ENCODE results near the gene NPEPPS.
A peak's percentile ranks its signal among the peaks of the same experiment; 100 is the strongest.

NPEPPS gene

GRCh38 chr17:47664624-47664941 is 133.7 kb downstream of the NPEPPS start:
- Histone ChIP-seq H4K12ac (ENCODE audit: low read depth, low read length) (no peak overlapping the region), H3K27ac (ENCODE audit: low read depth, low read length) (no peak overlapping the region), H4K8ac (ENCODE audit: low read depth, low read length) (no peak overlapping the region), H3K27me3 (ENCODE audit: insufficient read depth, low read length) (no peaks in the 10 kb centered on the region), H3K14ac (ENCODE audit: low read length) (no peak overlapping the region), H4K91ac (ENCODE audit: low read depth, low read length) (no peak overlapping the region), H3K79me2 (ENCODE audit: control insufficient read depth, insufficient read depth, low read length, poor library complexity) (no peaks in the 10 kb centered on the region), H2AFZ (ENCODE audit: insufficient read depth, low read length, poor library complexity) (no peak overlapping the region), H3K9me3 (ENCODE audit: insufficient read depth, low read depth, low read length) (no peaks in the 10 kb centered on the region), H3K18ac (ENCODE audit: low read length) (no peak overlapping the region), H3K36me3 (ENCODE audit: control insufficient read depth in 1 of 2, insufficient read depth in 2 of 2, low read length in 2 of 2) (peaks cover 51 to 73% of the 10 kb centered on the region in 2 experiments), H2BK12ac (ENCODE audit: low read length) (no peak overlapping the region), H3K23ac (ENCODE audit: low read length) (no peak overlapping the region), H3K4ac (ENCODE audit: low read depth, low read length) (no peak overlapping the region), H3K4me3 (ENCODE audit: low read depth, low read length) (no peak overlapping the region), H3K4me1 (ENCODE audit: control insufficient read depth in 1 of 2, insufficient read depth in 2 of 2, low read length in 2 of 2) (no peaks in the 10 kb centered on the region), H2BK5ac (ENCODE audit: low read depth, low read length, poor library complexity) (no peak overlapping the region), H3K79me1 (ENCODE audit: low read length) (no peaks in the 10 kb centered on the region), H3K4me2 (ENCODE audit: low read length) (no peak overlapping the region), H2AK5ac (ENCODE audit: low read length) (no peak overlapping the region), H3K9ac (ENCODE audit: low read length) (no peak overlapping the region), H2BK120ac (ENCODE audit: insufficient read depth, low read length, poor library complexity) (no peak overlapping the region)
- DNase-seq = no peak

- H3K4ac ChIP-seq (ENCODE audit: low read depth, low read length) = no peak overlapping the region
- no peak overlapping the region for H3K23ac ChIP-seq (ENCODE audit: low read length)
- no peaks in the 10 kb centered on the region for H3K79me2 ChIP-seq (ENCODE audit: control insufficient read depth, insufficient read depth, low read length, poor library complexity)
- H3K4me2 ChIP-seq (ENCODE audit: low read length) = no peak overlapping the region
- WGBS (ENCODE audit: extremely low coverage, insufficient coverage, insufficient read length) = no CpG with 5 or more reads among the region's 3 CpGs
- no peaks in the 10 kb centered on the region for H3K4me1 ChIP-seq (ENCODE audit: control insufficient read depth in 1 of 2, insufficient read depth in 2 of 2, low read length in 2 of 2)
- no peak overlapping the region for H4K12ac ChIP-seq (ENCODE audit: low read depth, low read length)
- no peak overlapping the region for H3K18ac ChIP-seq (ENCODE audit: low read length)
- H3K9ac ChIP-seq (ENCODE audit: low read length) = no peak overlapping the region
- peaks cover 53 to 80% of the 10 kb centered on the region in 2 experiments for H3K36me3 ChIP-seq (ENCODE audit: control insufficient read depth in 1 of 2, insufficient read depth in 2 of 2, low read length in 2 of 2)
- no peak overlapping the region for H3K14ac ChIP-seq (ENCODE audit: low read length)
- H2BK12ac ChIP-seq (ENCODE audit: low read length) = no peak overlapping the region
- no peak overlapping the region for H2AK5ac ChIP-seq (ENCODE audit: low read length)
- peak in 1 of 2 donors; percentile 34 for DNase-seq
- no peak overlapping the region for H2BK120ac ChIP-seq (ENCODE audit: insufficient read depth, low read length, poor library complexity)
- no peaks in the 10 kb centered on the region for H3K9me3 ChIP-seq (ENCODE audit: insufficient read depth, low read depth, low read length)
- no peak overlapping the region for H4K8ac ChIP-seq (ENCODE audit: low read depth, low read length)
- no peaks in the 10 kb centered on the region for H3K27me3 ChIP-seq (ENCODE audit: insufficient read depth, low read length)
- H4K91ac ChIP-seq (ENCODE audit: low read depth, low read length) = no peak overlapping the region
- H3K4me3 ChIP-seq (ENCODE audit: low read depth, low read length) = no peak overlapping the region
- no peak overlapping the region for H2BK5ac ChIP-seq (ENCODE audit: low read depth, low read length, poor library complexity)
- no peaks in the 10 kb centered on the region for H3K79me1 ChIP-seq (ENCODE audit: low read length)
- H2AFZ ChIP-seq (ENCODE audit: insufficient read depth, low read length, poor library complexity) = no peak overlapping the region
- H3K27ac ChIP-seq (ENCODE audit: low read depth, low read length) = no peak overlapping the region
Observed at GRCh38 chr17:47665655-47666054, 134.7 kb downstream of the NPEPPS start.

- Histone ChIP-seq H3K18ac (ENCODE audit: low read length) (no peak overlapping the region), H3K27me3 (ENCODE audit: insufficient read depth, low read length) (no peaks in the 10 kb centered on the region), H2BK120ac (ENCODE audit: insufficient read depth, low read length, poor library complexity) (no peak overlapping the region), H3K23ac (ENCODE audit: low read length) (no peak overlapping the region), H3K4ac (ENCODE audit: low read depth, low read length) (no peak overlapping the region), H4K91ac (ENCODE audit: low read depth, low read length) (no peak overlapping the region), H2BK12ac (ENCODE audit: low read length) (no peak overlapping the region), H2BK5ac (ENCODE audit: low read depth, low read length, poor library complexity) (no peak overlapping the region), H3K4me3 (ENCODE audit: low read depth, low read length) (no peak overlapping the region), H3K79me2 (ENCODE audit: control insufficient read depth, insufficient read depth, low read length, poor library complexity) (no peaks in the 10 kb centered on the region), H4K12ac (ENCODE audit: low read depth, low read length) (no peak overlapping the region), H2AFZ (ENCODE audit: insufficient read depth, low read length, poor library complexity) (no peak overlapping the region), H3K79me1 (ENCODE audit: low read length) (no peaks in the 10 kb centered on the region), H4K8ac (ENCODE audit: low read depth, low read length) (no peak overlapping the region), H3K27ac (ENCODE audit: low read depth, low read length) (no peak overlapping the region), H3K9ac (ENCODE audit: low read length) (no peak overlapping the region), H3K36me3 (ENCODE audit: control insufficient read depth in 1 of 2, insufficient read depth in 2 of 2, low read length in 2 of 2) (peaks cover 44 to 74% of the 10 kb centered on the region in 2 experiments), H3K4me1 (ENCODE audit: control insufficient read depth in 1 of 2, insufficient read depth in 2 of 2, low read length in 2 of 2) (no peaks in the 10 kb centered on the region), H3K9me3 (ENCODE audit: insufficient read depth, low read depth, low read length) (no peaks in the 10 kb centered on the region), H3K14ac (ENCODE audit: low read length) (no peak overlapping the region), H2AK5ac (ENCODE audit: low read length) (no peak overlapping the region), H3K4me2 (ENCODE audit: low read length) (no peak overlapping the region)
- no peak for DNase-seq
- no CpG with 5 or more reads among the region's 4 CpGs for WGBS (ENCODE audit: extremely low coverage, insufficient coverage, insufficient read length)
Observed at GRCh38 chr17:47669081-47669480, 138.2 kb downstream of the NPEPPS start.

DNA sequence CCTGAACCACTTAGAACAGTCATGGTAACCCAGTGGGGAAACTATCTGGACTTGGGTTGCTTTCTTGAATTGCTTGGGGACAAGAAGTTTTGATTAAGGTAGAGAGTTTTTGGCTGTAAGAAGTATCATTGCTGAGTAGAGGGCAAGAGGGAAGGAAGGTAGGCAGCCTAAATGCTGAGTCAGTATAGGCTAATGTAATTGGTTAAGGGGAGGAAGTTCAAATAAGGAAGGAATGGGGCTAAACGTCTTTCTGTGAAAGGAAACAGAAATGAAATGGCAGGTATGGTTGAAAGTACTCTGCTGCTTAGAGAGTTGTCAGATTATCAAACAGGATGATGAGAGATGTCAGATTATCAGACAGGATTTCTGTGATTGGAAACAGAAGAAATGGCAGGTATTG is 139.2 kb downstream of the NPEPPS start:
- Histone ChIP-seq H2AK5ac (ENCODE audit: low read length) (no peak overlapping the region), H3K9me3 (ENCODE audit: insufficient read depth, low read depth, low read length) (peaks cover 4% of the 10 kb centered on the region), H2AFZ (ENCODE audit: insufficient read depth, low read length, poor library complexity) (no peak overlapping the region), H3K79me1 (ENCODE audit: low read length) (no peaks in the 10 kb centered on the region), H3K18ac (ENCODE audit: low read length) (no peak overlapping the region), H3K4ac (ENCODE audit: low read depth, low read length) (no peak overlapping the region), H3K79me2 (ENCODE audit: control insufficient read depth, insufficient read depth, low read length, poor library complexity) (no peaks in the 10 kb centered on the region), H3K27me3 (ENCODE audit: insufficient read depth, low read length) (no peaks in the 10 kb centered on the region), H3K23ac (ENCODE audit: low read length) (no peak overlapping the region), H2BK120ac (ENCODE audit: insufficient read depth, low read length, poor library complexity) (no peak overlapping the region), H3K4me2 (ENCODE audit: low read length) (no peak overlapping the region), H3K4me3 (ENCODE audit: low read depth, low read length) (no peak overlapping the region), H4K8ac (ENCODE audit: low read depth, low read length) (no peak overlapping the region), H3K9ac (ENCODE audit: low read length) (no peak overlapping the region), H3K14ac (ENCODE audit: low read length) (no peak overlapping the region), H3K27ac (ENCODE audit: low read depth, low read length) (no peak overlapping the region), H4K91ac (ENCODE audit: low read depth, low read length) (no peak overlapping the region), H3K36me3 (ENCODE audit: control insufficient read depth in 1 of 2, insufficient read depth in 2 of 2, low read length in 2 of 2) (peaks cover 48 to 76% of the 10 kb centered on the region in 2 experiments), H3K4me1 (ENCODE audit: control insufficient read depth in 1 of 2, insufficient read depth in 2 of 2, low read length in 2 of 2) (no peaks in the 10 kb centered on the region), H2BK12ac (ENCODE audit: low read length) (no peak overlapping the region), H4K12ac (ENCODE audit: low read depth, low read length) (no peak overlapping the region), H2BK5ac (ENCODE audit: low read depth, low read length, poor library complexity) (no peak overlapping the region)
- no CpG with 5 or more reads among the region's 1 CpG for WGBS (ENCODE audit: extremely low coverage, insufficient coverage, insufficient read length)
- DNase-seq = no peak

All from trophoblast cell (in vitro differentiated cells and primary cell).